ENCODE data around the gene REXO5.
"Not testable (repeated sequence)": the region's sequence is repeated elsewhere in the genome, so short reads cannot be mapped to it uniquely, and the experiment has no call there.

Gene REXO5

DNA sequence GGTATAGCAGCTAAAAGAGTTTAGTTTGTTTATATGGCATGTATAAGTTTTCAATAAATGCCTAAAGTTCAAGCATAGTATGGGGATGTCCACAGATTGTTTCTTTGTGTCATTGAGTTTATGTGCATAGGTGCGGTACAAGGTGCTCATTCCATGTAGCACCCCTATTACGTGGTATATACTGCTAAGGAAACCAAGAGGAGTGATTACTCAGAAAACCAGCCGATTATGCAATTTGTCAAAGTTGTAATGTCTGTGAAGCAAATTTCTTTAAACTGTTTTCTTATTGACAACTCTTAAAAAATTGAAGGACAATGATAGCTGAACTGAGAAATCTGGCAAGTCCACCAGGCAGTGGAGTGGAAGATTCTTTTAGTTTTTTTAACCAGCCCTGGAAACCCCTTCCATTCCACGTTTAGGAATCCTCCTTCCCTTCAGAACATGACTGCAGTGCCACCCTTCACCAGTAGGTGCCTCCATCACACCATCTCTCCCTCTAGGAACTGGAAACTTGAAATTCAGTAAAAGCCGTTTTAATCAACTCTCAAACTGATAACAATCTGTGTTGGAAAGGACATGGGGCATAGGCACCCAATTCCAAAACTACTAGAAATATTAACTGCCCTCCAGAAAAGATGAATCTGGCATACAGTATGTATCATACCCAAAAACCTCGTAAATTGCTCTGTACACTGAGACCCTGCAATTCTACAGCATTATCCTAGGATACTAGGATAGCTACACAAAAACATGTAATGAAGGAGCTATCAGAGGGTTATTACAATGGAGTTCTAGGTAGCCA, 43.5 kb downstream of the REXO5 start:
- DNase-seq = peak; percentile 10

DNA sequence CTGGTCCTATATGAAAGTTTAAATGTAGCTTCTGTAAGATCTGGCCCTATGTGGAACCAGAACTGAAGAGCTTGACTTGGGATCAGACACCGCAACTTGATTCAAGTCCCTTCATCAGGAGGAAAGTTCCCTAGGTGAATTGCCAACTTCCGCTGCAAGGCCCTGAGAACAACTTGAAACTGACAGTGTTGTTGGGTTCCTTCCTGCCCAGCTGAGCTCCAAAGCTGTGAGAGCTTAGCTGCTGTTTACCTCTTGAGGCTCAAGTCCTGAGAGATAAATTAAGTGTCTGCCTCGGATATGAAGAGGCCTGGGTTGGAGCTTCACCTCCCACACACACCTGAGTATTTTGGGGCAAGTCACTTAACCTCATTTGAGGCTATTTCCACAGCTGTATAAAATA, 44.7 kb downstream of the REXO5 start:
- DNase-seq = no peak

DNA sequence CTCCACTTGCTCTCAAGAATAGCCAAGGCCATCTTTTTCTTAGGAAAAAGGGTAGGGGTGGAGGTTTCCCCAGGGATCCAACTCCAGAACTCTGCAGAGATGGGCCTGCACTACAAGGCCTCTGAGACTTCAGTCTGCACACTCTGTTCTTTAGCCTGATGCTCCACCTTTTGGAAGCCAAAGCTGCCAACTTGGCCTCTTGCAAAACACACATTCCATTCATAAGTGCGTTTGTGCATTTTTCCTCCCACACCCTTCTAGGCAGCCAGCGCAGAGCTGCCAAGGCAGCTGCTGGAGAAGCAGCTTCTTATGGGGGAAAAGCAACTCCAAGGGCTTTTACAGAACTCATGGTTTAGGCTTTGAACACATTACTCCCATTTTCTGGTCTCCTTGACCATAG, 45.3 kb downstream of the REXO5 start:
- DNase-seq = no peak

DNA sequence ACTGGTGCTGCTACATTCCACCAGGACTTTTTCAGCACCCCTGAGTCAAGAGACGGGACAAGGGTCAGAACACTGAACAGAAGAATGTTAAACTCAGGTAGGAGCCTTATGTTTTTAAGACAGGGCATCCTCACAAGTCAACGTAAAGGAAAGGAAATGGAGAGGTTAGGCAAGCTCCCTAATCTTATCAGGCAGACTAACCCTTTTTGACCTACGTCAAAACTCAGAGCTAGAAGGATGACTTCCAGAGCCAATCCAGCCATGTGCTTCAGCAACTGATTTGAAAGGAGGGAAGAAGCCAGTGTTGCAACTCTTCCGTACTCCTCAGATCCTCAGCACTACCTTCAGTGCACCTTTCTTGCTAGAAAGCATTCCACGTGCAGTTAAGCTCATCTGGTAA, 46.8 kb downstream of the REXO5 start:
- DNase-seq = no peak

DNA sequence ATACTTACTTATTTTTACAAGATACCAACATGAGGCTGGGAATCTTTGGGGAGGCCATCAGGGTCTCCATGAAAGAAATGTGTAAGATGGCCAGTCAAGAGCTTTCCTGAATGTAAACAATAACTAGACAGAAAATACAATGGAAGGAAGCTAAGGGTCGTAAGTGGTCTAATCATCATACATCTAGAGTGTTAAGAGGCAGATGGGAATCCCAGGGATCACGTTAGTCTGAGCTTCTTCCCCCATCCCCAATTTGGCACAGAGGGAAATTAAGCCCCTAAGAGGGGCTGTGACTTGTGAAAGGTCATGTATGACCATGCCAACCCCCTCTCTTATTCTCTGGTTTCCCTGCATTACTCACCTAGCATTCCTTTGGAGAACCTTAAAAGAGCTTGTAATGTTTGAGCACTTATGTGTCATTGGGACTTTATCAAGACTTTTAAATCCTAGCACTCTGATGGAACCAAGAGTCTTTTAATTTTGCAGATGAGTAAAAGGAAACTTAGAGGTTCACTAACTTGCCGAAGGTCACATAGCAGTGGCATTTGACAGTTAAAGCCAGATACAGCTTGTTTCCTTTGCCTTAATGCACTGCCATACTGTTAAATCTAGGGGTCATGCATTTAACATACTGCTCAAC, 47.8 kb downstream of the REXO5 start:
- DNase-seq = no peak

DNA sequence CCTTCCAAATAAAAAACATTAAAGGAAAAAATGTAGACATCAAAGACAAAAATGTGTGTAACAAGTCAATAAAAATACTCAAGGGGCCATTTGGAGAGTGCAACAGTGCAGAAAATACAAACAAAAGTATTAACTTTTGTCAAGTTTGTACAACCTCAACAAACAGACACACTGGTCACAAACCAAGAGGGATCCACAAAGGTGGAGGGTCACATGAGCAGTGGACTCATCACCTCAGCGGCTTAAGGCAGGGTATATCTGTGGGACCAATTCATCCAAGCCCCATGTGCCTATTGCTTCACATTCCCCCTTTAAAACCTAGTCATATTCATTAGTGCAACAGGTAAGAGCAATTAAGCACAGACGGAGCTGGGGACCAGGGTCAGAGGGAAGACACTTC, 48.6 kb downstream of the REXO5 start:
- no peak for DNase-seq

DNA sequence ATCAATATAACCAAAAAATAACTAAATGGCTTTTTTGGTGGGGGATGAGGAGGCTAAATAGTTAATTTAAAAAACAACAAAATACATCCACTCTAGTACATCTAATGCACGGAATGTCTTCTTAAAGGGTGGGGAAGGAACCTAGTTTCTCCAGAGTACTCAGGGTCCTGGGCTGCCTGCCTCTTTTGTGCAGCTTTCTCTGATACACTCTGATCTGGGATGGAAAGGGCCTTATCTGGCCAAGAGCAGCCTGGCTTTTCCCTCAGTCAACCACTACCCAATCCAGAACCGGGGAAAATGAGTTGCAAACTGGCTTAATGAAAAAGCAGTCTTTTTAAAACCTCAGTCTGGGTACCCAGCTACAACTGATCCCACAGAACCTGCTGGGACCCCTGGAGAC, 51.0 kb downstream of the REXO5 start:
- no peak for DNase-seq

DNA sequence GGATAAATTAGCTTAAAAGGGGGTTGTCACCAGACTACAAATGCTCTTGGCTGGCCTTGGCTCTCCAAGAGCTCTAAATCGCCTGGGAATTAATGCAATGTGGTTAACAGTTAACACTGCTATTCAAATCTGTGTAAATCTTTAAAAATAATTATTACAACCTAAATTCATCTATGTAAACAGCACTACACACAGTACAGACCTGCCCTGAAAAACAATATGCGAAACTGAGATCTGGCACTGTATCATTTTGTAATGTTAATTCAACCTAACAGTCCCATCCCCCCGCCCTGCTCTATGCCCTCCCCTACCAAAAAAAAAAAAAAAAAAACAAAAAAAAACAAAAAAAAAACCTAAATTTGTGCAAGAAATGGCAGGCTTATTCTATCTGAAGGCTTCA, 52.9 kb downstream of the REXO5 start:
- no peak for DNase-seq

DNA sequence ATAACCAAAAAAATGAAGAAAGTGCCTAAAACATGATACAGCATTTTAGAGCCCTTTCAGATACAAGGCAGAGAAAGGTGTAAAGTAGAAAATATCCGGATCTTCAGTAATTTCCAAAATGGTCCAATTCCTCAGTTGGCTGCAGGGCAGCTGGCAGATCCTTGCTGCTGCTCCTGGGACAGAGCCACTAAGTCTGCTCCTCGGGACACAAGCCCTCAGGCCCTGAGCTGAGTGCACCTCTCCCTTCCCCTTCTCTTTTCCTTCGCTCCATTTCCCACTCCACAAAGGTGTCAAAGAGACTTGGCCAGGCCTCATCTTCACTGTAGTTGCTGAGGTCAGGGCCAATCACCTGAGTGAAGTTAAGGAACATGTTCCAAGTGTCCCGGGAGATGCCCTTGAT, 53.4 kb downstream of the REXO5 start:
- no peak for DNase-seq

DNA sequence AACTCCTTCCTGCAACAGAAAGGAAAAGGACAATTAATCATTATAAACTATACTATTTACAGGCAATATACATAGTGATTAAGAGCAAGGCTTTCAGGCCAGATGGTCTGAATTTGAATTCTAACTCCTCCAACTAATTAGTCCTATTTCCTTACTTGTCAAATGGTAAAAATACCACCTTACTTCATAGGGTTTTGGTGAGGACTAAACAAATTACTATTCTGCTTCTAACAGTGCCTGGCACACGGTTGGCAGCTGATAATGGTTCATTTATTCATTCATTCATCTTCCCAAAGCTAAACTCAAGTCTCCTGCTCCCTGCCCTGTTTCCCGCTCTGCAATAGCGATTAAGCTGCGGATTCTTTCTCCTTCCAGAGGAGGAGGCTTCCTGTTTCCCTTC, 54.0 kb downstream of the REXO5 start:
- no peak for DNase-seq

DNA sequence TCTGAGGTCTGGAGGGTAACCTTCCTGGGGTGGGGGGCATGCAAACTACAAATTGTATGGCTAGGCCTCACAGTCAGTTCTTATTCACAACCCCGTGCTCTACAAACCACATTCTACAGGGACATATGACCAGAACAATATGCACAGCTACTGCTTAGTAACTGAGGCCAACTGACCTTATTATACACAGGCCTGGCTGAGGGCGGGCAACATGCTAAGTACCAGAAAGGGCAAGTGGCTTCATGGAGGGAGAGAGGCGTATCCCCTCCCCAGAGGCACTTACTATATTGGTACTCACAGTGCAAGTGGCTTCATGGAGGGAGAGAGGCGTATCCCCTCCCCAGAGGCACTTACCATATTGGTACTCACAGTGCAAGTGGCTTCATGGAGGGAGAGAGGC, 54.7 kb downstream of the REXO5 start:
- DNase-seq = not testable (repeated sequence)

DNA sequence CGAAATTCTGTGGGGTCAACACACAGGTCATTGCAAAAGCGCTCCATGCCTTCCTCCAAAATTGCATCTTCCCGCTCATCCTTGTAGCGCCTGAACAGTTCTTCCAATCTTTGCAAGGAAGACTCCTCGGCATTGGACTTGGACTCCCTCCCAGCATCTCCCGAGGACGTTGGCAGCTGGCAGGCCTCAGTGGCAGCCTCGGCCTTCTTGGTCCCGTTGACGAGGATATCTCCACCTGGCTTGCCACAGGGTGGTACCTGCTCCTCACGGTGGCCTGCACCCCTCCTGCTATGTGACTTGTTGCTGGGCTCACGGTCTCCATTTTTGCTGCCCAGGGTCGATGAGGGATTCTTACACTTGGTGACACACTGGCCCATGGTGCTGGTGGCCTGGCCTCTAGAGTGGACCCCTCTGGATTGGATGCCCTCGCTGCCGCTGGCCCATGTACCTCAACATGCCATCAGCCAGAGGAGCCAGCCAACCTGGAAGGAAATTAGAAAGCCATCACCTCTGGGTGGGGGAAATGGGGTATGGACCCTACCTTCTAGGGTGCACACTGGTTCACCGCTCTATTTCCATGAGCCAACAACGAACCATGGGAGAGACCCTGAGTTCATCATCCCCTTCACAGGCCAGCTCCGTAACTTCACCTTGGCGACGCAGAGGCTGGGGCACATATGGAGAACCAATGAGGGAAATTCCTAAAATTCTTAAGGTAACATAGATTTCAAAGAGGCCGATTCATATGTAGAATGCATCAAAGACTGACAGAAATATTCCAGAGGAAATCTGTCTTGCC, 56.0 kb downstream of the REXO5 start:
- DNase-seq = no peak

DNA sequence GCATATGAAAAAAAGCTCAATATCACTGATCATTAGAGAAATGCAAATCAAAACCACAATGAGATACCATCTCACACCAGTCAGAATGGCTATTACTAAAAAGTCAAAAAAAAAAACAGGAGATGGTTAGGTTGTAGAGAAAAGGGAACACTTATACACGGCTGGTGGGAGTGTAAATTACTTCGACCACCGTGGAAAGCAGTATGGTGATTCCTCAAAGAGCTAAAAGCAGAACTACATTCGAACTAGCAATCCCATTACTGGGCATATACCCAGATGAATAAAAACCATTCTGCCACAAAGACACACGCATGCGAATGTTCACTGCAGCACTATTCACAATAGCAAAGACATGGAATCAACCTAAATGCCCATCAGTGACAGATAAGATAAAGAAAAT, 58.0 kb downstream of the REXO5 start:
- DNase-seq = not testable (repeated sequence)

DNA sequence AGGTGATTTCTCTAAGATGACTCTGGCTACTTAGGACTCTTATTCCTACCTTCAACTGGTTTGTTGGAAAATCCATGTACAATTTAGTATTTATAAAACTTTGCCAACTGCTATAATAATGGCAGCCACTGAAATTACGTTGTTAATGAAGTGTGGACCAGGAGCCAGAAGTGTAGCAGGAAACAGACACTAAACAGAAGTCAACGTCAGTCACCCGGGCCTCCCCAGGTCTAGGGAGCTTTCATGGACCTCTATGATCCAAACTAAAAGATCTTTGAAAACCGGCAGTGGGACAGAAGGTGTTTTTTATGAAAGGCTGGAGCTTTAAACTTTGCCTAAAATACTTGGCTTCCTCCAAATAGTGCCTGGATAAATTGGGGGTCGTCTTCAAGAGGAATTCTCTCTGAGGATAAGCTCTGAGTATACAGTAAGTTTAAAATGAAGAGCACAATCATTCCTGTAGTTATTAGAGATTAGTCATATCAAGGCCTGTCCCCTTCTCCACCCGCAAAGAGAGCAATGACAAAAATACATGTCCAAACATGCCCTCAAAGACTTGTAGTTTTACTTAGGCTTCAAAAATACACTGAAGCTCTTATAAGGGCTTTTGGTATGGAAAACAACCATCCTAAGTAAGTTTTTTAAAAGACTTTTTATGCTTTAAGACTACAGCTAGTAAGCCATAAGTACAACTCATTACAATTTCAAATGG, 59.2 kb downstream of the REXO5 start:
- DNase-seq = no peak

DNA sequence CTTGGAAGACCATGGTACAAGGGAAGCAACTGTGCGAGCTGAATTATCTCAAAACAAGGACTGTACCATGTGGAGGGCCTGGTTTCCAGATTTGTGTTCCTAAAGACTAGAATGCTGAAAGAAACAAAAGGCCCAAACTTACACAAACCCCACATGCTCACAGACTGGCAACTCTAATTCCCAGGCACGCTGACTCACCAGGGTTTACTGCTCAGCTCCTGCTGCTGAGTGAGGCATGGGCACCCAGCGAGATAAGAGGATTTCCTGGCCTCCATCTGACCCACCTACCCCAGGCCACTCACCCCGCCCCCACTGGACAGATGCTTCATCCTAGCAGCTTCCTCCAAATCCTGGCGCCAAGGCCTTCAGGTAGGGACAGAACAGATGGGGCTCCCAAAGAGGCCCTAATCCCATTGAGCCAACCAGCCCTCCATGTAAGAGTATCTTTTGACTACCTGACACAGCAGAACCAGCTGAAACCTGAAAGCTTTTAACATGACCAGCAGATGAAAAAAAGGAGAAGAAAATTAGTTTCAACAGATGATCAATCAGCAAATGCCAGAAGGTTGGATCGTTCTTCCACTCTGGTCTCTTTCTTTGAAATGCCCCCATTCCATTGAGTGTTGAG, 59.9 kb downstream of the REXO5 start:
- no peak for DNase-seq

DNA sequence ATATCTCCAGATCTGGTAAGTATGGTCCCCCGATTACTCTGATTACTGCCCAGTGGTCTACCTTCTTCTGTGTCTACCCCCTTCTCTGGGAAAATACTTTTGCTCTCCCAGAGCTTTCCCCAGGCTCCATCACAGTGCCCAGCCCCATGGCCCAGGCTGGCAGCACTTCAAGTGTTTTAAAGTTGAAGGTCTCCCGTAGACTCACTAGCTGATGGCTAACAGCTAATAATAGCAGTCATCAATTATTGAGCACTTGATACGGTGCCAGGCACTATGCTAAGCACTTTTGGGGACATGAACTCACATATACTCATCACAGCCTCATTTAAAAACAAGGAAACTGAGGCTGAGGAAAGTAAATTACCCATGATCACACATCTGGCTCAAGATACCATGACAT, 60.5 kb downstream of the REXO5 start:
- DNase-seq = no peak

DNA sequence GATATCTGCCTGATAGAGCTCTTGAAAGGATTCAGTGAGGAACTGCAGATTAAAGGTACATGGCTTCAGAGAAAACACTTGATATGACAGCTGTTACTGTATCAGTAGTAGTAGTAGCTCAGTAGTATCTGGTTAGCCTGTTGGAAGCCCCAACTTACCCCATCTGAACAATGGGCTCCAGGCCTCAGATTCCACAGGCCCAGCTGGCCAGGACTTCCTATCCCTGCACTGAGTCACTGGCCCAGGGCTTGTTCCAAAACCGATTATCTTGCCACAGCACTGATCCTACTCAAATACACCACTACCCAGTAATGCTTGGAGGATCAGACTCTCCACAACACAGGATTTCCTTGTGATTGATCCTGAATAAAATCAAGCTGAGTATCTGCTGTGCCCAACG, 61.3 kb downstream of the REXO5 start:
- no peak for DNase-seq

DNA sequence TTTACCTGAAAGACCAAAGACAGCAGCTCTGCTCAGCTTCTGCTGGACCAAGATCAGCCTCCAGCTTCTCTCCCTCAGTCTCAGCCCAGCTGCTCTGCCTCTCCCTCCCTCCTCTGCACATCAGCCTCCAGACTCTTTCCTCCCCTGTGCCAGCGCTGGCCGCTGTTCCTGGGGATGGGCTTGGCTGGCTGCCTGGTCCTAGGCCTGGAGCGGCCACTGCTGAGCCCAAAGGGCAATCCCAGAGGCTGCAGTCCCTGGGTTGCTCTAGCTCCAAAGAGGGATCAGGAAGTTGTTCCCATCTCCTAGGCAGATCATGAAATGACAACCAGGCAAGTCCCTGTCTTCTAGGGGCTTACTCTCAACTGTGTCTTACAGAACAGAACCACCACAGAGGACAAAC, 62.6 kb downstream of the REXO5 start:
- DNase-seq = no peak

DNA sequence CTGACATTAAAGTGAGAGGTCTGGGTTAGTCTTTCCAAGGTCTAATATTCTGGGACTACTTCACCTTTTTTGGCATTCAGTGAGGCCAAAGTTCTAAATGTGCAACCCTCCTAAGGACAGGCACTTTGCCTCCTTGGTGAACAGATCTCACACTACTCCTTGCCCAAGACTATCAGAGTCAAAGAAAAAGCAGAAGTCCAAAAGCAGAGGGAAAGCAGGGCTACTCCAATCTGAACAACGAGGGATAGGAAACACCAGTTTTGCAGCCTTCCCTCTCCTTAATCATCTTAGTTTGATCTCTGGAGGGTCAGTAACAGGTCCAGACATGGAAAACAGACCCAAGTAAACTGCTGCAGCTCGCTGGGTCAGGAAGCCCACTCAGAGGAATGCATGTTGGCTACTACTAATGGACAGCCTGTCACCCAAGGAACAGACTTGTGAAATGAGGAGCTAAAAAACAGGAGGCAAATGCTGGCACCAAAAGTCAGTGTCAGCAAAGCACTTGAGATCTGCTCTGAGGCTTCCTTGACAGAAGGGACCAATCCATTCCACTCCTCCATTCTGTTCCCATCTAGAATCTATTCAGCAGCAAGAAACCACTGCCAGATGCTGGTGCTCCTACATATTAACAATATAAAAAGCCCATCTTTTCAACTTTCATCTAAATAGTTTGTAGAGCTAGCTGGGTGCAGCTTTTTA, 63.9 kb downstream of the REXO5 start:
- DNase-seq = no peak

DNA sequence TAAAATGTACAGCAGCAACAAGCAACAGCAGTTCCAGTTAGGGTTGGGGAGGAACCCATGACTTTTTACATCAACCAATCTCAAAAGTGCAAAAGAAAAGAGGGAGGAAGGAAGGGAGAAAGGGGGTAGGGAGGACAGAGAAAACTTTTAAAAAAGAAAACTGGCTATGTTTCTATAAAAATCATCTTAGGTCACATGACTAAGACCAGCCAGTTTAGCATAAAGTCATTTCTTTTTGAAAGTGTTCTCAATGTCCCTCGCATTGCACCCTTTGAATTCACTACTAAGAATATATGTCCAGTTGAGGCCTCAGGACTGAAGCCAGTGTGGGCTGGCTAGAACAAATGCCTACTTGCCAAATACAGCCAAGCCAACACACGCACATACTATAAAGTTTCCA, 64.9 kb downstream of the REXO5 start:
- DNase-seq = no peak

DNA sequence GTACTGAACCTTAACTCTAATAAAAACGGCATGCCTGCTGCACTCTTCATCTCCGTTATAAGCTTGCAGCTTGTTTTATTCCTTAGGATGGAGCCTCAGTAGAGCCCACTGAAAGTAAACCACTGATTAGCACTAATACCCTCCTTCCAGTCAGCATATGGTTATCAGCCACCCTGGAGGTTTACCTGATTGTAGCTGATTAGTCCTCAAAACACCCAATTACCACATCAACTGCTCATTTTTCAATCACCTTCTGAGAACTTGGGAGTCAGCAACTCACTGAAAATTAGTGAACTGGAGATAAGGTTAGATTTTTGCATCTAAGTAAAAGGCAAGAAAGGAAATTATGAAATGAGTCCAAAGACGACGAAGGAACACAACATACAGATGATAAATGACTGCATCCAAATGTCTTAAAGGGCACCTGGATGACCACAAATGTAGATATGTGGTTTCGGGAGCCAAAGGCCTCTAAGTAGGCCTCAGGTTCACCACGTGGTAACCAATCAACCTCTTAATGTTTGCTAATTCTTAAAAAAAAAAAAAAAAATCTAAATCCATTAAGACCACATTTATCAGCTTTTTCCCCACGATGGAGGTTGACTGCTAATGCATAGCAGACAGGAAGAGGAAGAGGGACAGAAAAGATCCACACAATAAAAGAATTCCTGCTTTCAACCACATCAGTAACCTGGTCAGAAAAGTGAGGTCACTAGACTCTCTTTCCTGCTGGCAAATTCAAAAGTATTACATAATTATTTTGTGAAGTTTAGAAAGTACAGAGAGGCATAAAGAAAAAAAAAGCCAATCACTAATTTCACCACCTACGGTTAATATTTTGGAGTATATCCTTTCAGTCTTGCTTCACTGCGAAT, 65.9 kb downstream of the REXO5 start:
- no peak for DNase-seq
